CD4-positive, CD25-positive, alpha-beta regulatory T cell (primary cell): ENCODE data around the gene FCN2. TPM values are rescaled to one million over a fixed set of nuclear protein-coding genes. Genes with fewer than 3 reads are reported as not detected.

ENCODE experiments used
- ATAC-seq, 2 donors: fragments of 150-1000 bp; cut with Tn5 transposase; one replicate each; pipeline ENCODE4 v1.10.0; 2021; ENCODE audit warnings: low read depth in 2 of 2, moderate number of reproducible peaks in 2 of 2, moderate library complexity in 1 of 2
- DNase-seq, 3 donors: peaks; one replicate each; pipeline versions ENCODE4 v3.0.0 to v3.0.0-alpha.2; 2012 to 2022; ENCODE audit warnings: mixed read lengths in 1 of 3
- H3K27ac ChIP-seq: one replicate; pipeline ENCODE4 v1.7.0; 2013; ENCODE audit warnings: mild to moderate bottlenecking, low read length; ENCODE audit not compliant: insufficient read depth, poor library complexity, severe bottlenecking
- H3K27me3 ChIP-seq: one replicate; pipeline ENCODE4 v1.7.0; 2013; ENCODE audit warnings: low read length; ENCODE audit not compliant: control insufficient read depth, insufficient read depth
- H3K36me3 ChIP-seq: one replicate; pipeline ENCODE4 v1.7.0; 2013; ENCODE audit warnings: mild to moderate bottlenecking, low read length, moderate library complexity; ENCODE audit not compliant: control insufficient read depth, insufficient read depth
- H3K4me1 ChIP-seq: 2 replicates; pipeline ENCODE4 v1.7.0; 2013; ENCODE audit warnings: mild to moderate bottlenecking, low read length; ENCODE audit not compliant: insufficient read depth, control insufficient read depth, poor library complexity, severe bottlenecking
- H3K4me3 ChIP-seq: one replicate; pipeline ENCODE4 v1.7.0; 2013; ENCODE audit warnings: low read depth, mild to moderate bottlenecking, low read length, moderate library complexity
- H3K9me3 ChIP-seq, 2 experiments: 1 replicate in 1 of 2; 2 replicates in 1 of 2; pipeline ENCODE4 v1.7.0; 2013; ENCODE audit warnings: low read length in 2 of 2, mild to moderate bottlenecking in 1 of 2, moderate library complexity in 1 of 2; ENCODE audit not compliant: control insufficient read depth in 2 of 2
- H3K27ac Mint-ChIP-seq, 3 donors: one replicate each; pipeline ENCODE4 v1.8.0; 2020 to 2022; ENCODE audit warnings: mild to moderate bottlenecking in 3 of 3, mixed read lengths in 3 of 3, moderate library complexity in 2 of 3
- H3K27me3 Mint-ChIP-seq: one replicate; pipeline ENCODE4 v1.8.0; 2022; ENCODE audit warnings: mild to moderate bottlenecking, mixed read lengths
- H3K36me3 Mint-ChIP-seq: one replicate; pipeline ENCODE4 v1.8.0; 2020; ENCODE audit warnings: mixed read lengths
- H3K4me1 Mint-ChIP-seq, 4 donors: one replicate each; pipeline ENCODE4 v1.8.0; 2020 to 2022; ENCODE audit warnings: mixed read lengths in 4 of 4, mild to moderate bottlenecking in 1 of 4
- H3K4me3 Mint-ChIP-seq, 4 donors: one replicate each; pipeline ENCODE4 v1.8.0; 2020 to 2022; ENCODE audit warnings: mild to moderate bottlenecking in 4 of 4, mixed read lengths in 4 of 4, moderate library complexity in 3 of 4
- H3K9me3 Mint-ChIP-seq, 7 donors: one replicate each; pipeline ENCODE4 v1.8.0; 2020 to 2022; ENCODE audit warnings: mixed read lengths in 7 of 7, mild to moderate bottlenecking in 3 of 7, moderate library complexity in 2 of 7
- polyA plus RNA-seq, 4 donors: library from polyadenylated mRNA; unstranded; fragments of 300-500 nt; fragmentation: Illumina TruSeq; gene quantifications; one replicate each; pipeline ENCODE4 v1.2.3, GENCODE V29; 2021
- total RNA-seq: library from RNA; stranded (reverse); gene quantifications from one replicate; pipeline ENCODE4 v1.2.3, GENCODE V29; 2022

FCN2 gene
- total and polyA plus RNA-seq, 5 donors from 2014 or later: not detected

- H3K9me3 ChIP-seq: no peaks in the 10 kb centered on the region
- no peak for DNase-seq
- H3K27ac Mint-ChIP-seq: no peak overlapping the region
- no peaks in the 10 kb centered on the region for H3K4me1 ChIP-seq
- H3K36me3 ChIP-seq: no peaks in the 10 kb centered on the region
- peaks cover 0 to 6% (median 1%) of the 10 kb centered on the region in 7 donors for H3K9me3 Mint-ChIP-seq
- no peak overlapping the region for H3K27ac ChIP-seq
- no peaks in the 10 kb centered on the region for H3K27me3 Mint-ChIP-seq
- no peaks in the 10 kb centered on the region for H3K36me3 Mint-ChIP-seq
- no peak for ATAC-seq
- H3K4me1 Mint-ChIP-seq: no peaks in the 10 kb centered on the region
- H3K4me3 ChIP-seq: no peak overlapping the region
- H3K4me3 Mint-ChIP-seq: no peak overlapping the region
- no peaks in the 10 kb centered on the region for H3K27me3 ChIP-seq
These were observed 12.5 kb upstream of the FCN2 start for GRCh38 chr9:134867917-134868750.

GRCh38 chr9:134868751-134869553 lies 11.7 kb upstream of the FCN2 start:
- Histone ChIP-seq H3K4me1 (no peaks in the 10 kb centered on the region), H3K27me3 (no peaks in the 10 kb centered on the region), H3K4me3 (no peak overlapping the region), H3K36me3 (no peaks in the 10 kb centered on the region), H3K9me3 (no peaks in the 10 kb centered on the region), H3K27ac (no peak overlapping the region)
- no peak for DNase-seq
- Mint-ChIP-seq H3K4me3 (no peak overlapping the region), H3K4me1 (no peaks in the 10 kb centered on the region), H3K27me3 (no peaks in the 10 kb centered on the region), H3K36me3 (no peaks in the 10 kb centered on the region), H3K27ac (no peak overlapping the region), H3K9me3 (peaks cover 0 to 9% (median 1%) of the 10 kb centered on the region in 7 donors)
- ATAC-seq: no peak

GRCh38 chr9:134869554-134870300 lies 10.9 kb upstream of the FCN2 start:
- no peak for DNase-seq
- ATAC-seq: no peak
- Histone ChIP-seq H3K27me3 (no peaks in the 10 kb centered on the region), H3K27ac (no peak overlapping the region), H3K4me3 (no peak overlapping the region), H3K4me1 (no peaks in the 10 kb centered on the region), H3K36me3 (no peaks in the 10 kb centered on the region), H3K9me3 (no peaks in the 10 kb centered on the region)
- peaks cover 0 to 9% (median 1%) of the 10 kb centered on the region in 7 donors for H3K9me3 Mint-ChIP-seq
- no peak overlapping the region for H3K4me3 Mint-ChIP-seq
- no peaks in the 10 kb centered on the region for H3K4me1 Mint-ChIP-seq
- H3K27me3 Mint-ChIP-seq: no peaks in the 10 kb centered on the region
- no peaks in the 10 kb centered on the region for H3K36me3 Mint-ChIP-seq
- H3K27ac Mint-ChIP-seq: no peak overlapping the region

GRCh38 chr9:134870301-134870694 lies 10.3 kb upstream of the FCN2 start:
- Histone ChIP-seq H3K27me3 (no peaks in the 10 kb centered on the region), H3K4me1 (no peaks in the 10 kb centered on the region), H3K36me3 (no peaks in the 10 kb centered on the region), H3K4me3 (no peak overlapping the region), H3K27ac (no peak overlapping the region), H3K9me3 (no peaks in the 10 kb centered on the region)
- ATAC-seq (no peak), DNase-seq (no peak)
- H3K4me3 Mint-ChIP-seq: no peak overlapping the region
- H3K4me1 Mint-ChIP-seq: no peaks in the 10 kb centered on the region
- peaks cover 0 to 9% (median 1%) of the 10 kb centered on the region in 7 donors for H3K9me3 Mint-ChIP-seq
- no peaks in the 10 kb centered on the region for H3K36me3 Mint-ChIP-seq
- H3K27ac Mint-ChIP-seq: no peak overlapping the region
- H3K27me3 Mint-ChIP-seq: no peaks in the 10 kb centered on the region

- no peak overlapping the region for H3K4me3 Mint-ChIP-seq
- Histone ChIP-seq H3K27ac (no peak overlapping the region), H3K9me3 (no peaks in the 10 kb centered on the region), H3K4me1 (no peaks in the 10 kb centered on the region), H3K36me3 (no peaks in the 10 kb centered on the region), H3K4me3 (no peak overlapping the region), H3K27me3 (no peaks in the 10 kb centered on the region)
- no peaks in the 10 kb centered on the region for H3K36me3 Mint-ChIP-seq
- no peak for ATAC-seq
- no peak for DNase-seq
- H3K27me3 Mint-ChIP-seq: no peaks in the 10 kb centered on the region
- H3K9me3 Mint-ChIP-seq: peaks cover 0 to 9% (median 1%) of the 10 kb centered on the region in 7 donors
- H3K4me1 Mint-ChIP-seq: no peaks in the 10 kb centered on the region
- no peak overlapping the region for H3K27ac Mint-ChIP-seq
These were observed 9.6 kb upstream of the FCN2 start for GRCh38 chr9:134870746-134871662.

- no peaks in the 10 kb centered on the region for H3K4me1 Mint-ChIP-seq
- H3K9me3 Mint-ChIP-seq: peaks cover 0 to 9% (median 1%) of the 10 kb centered on the region in 7 donors
- H3K27ac Mint-ChIP-seq: no peak overlapping the region
- H3K36me3 Mint-ChIP-seq: no peaks in the 10 kb centered on the region
- ATAC-seq (no peak), DNase-seq (no peak)
- no peaks in the 10 kb centered on the region for H3K27me3 Mint-ChIP-seq
- H3K9me3 ChIP-seq: no peaks in the 10 kb centered on the region
- no peak overlapping the region for H3K4me3 ChIP-seq
- H3K36me3 ChIP-seq: no peaks in the 10 kb centered on the region
- H3K4me1 ChIP-seq: no peaks in the 10 kb centered on the region
- no peak overlapping the region for H3K4me3 Mint-ChIP-seq
- H3K27ac ChIP-seq: no peak overlapping the region
- H3K27me3 ChIP-seq: no peaks in the 10 kb centered on the region
These were observed 8.8 kb upstream of the FCN2 start for GRCh38 chr9:134871697-134872340.
